Ammon's horn (tissue), 1 donor: ENCODE measurements around the gene LSAMP.

Experiments
- DNase-seq: peaks from one replicate; pipeline ENCODE4 v3.0.0-alpha.2; 2016; ENCODE audit warnings: low spot score

Gene LSAMP

DNA sequence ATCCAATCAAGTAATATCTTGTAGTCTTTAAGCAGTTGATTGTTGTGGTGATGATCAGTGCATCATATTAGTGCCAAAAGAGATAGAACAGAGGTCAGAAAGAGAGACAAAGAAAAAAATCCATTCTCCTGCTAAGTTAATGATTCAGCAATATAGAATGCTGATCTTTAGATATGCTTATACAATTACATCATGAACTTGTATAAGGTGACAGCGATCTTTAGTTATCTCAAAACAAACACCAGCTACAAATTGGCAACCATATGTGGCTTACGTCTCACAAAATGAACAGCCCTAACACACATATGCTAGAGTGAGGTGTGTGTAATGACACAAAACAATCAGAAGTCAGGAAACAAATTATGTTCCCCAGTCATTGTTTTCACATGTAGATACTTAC, 12.5 kb downstream of the LSAMP start:
- no peak for DNase-seq

GRCh38 chr3:116429479-116430269, 15.6 kb downstream of the LSAMP start:
- no peak for DNase-seq

DNA sequence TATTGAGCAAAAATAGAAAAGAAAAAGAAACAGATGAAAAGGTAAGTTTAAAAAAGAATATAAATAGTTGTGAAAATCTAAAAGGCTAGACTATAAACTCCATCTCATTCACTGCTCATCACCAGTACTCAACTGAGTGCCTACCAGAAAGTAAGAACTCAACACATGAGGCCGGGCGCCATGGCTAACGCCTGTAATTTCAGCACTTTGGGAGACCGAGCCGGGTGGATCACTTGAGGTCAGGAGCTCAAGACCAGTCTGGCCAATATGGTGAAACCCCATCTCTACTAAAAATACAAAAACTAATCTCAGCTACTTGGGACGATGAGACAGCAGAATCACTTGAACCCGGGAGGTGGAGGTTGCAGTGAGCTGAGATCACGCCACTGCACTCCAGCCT, 19.3 kb downstream of the LSAMP start:
- no peak for DNase-seq

DNA sequence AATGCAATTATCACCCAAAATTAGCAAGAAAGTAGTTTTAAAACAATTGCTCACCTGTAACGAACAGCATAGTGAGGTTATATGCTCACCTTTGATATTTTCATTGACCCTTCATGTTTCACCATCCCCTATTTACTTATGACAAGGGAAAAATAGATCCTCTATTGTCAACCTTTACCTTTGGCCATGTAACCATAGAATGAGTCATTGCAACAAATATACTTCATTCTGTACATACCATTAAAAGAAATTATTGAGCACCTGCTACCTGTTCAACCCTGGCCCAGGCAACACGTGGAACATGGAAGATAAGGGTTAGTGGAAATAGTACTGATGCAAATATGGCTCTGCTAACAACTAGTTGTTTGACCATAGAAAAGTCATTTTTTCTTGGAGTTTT, 20.2 kb downstream of the LSAMP start:
- no peak for DNase-seq

- no peak for DNase-seq
These were observed 21.3 kb downstream of the LSAMP start for GRCh38 chr3:116423945-116424344.

DNA sequence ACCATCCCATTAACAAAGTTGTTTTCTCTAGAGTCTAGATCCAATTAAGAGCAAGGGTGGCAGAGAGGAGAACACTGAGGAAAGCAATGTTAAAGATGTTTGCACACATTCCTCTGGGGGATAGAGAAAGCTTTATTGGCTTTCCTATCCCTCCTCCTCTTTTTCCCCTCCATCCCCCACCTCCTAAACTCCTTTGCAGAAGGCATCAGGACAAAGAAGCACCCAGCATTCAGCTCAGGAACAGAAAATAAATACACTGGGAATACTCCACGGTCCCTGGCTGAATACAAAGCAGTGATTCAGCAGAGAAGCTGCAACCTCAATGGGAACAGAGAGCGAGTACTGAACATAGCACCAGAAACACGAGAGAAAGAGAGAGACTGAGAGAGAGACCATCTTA, 21.9 kb downstream of the LSAMP start:
- peak; percentile 90 for DNase-seq

- no peak for DNase-seq
These were observed 28.1 kb downstream of the LSAMP start for GRCh38 chr3:116417151-116417550.

- DNase-seq, result no peak
These were observed 32.0 kb downstream of the LSAMP start for GRCh38 chr3:116413319-116413718.

DNA sequence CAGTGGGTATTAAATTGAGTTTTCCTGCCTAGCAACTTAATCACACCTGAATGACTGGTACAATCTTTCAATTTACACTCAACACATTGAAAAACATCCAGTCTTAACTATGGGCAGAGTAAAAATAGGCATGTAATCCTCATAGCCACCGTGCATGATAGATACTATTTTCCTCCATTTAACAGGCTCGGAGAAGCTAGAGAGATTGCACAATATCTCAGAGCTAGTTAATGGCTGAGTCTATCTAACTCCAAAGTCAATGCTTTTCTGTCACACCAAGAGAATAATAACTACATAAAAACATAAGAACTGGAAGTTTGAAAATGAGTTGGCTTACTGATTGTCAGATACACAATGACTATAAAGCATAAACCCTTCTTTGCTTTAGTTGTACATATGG, 36.8 kb downstream of the LSAMP start:
- no peak for DNase-seq

GRCh38 chr3:116405231-116405630, 40.1 kb downstream of the LSAMP start:
- no peak for DNase-seq

- DNase-seq, result no peak
These were observed 45.5 kb downstream of the LSAMP start for GRCh38 chr3:116399701-116400226.

- no peak for DNase-seq
These were observed 50.9 kb downstream of the LSAMP start for GRCh38 chr3:116394365-116394764.

GRCh38 chr3:116393199-116393598, 52.1 kb downstream of the LSAMP start:
- DNase-seq, result no peak

- no peak for DNase-seq
These were observed 53.0 kb downstream of the LSAMP start for GRCh38 chr3:116392291-116392690.

DNA sequence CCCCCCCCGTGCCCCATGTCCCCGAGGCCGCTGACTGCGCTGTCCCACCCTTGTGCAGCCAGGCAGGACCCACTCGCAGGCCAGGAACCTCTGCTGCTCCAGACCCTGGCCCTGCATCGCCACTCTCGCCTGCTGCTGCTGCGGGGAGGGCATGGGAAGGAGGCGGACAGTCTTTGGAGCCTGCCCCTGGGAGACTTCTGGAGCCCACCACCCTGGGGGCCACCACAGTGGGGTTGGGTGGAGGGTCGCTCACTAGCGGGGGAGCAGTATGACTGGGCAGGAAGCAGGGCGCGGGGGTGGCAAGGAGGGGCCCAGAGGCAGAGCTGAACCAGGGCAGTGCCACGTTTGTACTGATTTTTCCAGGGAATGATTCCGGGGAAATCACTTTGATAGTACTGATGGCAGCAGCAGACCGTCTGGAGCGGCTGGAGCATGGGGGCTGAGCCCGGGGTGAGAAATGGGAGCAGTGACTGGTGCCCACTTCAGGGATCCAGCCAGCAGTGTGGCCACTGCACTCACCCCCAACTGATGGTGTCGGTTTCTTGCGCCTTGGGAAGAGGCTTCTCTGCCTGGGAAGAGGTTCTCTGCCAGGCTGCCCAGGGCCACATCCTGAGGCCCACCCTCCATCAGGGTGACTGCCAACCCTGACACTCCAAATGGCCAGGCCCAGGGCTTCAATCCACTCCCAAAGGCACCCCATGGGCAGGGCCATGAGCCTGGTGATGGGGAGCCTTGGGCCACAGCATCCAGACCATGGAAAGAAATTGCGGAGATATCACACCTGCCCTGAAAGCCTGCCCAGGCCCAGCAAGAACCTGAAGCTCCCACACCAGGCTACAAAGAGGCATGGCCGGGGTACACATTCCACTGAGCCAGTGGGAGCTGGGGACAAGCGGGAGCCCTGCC, 53.7 kb downstream of the LSAMP start:
- DNase-seq, result no peak

GRCh38 chr3:116390318-116390717, 55.0 kb downstream of the LSAMP start:
- no peak for DNase-seq

- peak; percentile 12 for DNase-seq
These were observed 56.4 kb downstream of the LSAMP start for GRCh38 chr3:116388867-116389385.

DNA sequence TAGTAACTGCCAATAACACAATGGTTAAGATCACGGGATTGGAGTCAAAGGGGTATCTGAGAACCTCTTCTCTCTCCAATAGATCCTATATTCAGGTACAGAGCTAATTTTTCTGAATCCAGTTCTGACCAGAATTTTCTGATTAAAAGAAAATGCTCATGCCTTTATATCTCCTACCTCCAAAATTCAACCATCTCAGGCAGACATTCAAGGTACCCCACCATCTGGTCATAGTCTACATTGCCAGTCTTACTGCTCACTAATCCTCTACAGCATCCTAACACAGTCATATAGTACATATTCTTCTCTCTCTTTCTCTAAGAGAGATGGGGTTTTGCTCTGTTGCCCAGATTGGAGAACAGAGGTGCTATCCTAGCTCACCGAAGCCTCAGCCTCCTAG, 59.1 kb downstream of the LSAMP start:
- no peak for DNase-seq

GRCh38 chr3:116384717-116385116, 60.6 kb downstream of the LSAMP start:
- no peak for DNase-seq

DNA sequence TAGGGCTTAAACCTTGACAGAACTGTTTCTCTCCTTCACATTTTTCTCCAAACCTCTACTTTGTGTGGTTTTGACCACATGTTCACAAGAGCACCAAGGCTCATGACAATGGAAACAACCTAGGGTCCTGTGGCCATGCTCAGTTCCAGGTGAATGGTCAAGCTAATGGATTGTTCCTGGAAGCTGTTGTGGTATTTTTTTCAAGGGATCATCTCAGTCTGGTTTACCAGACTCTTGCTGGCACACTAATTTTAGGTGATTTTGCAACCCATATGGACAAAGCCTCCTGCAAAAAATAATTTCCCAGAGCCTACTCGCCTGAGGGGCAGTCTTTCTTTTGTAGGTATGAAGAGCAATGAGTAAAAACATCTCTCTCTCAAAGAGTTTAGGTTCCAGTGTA, 67.2 kb downstream of the LSAMP start:
- DNase-seq, result no peak

DNA sequence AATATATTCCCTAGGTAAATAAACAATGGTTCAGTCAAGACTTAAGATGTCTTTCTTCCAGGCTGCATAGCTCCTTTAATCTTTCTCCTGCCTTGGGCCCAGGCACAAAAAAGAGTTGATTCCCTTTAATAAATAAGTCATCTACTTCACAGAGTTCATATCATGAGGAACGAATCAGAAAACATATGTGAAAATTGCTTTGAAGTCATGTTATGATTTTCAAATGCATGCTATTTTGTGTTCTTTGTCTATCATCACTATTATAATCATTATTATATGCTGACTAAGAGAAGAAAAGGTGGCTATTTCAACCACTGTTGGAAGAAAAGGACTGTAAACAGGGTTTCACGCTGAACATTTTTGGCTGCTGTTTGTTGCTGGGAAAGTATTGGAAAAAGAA, 70.4 kb downstream of the LSAMP start:
- no peak for DNase-seq

DNA sequence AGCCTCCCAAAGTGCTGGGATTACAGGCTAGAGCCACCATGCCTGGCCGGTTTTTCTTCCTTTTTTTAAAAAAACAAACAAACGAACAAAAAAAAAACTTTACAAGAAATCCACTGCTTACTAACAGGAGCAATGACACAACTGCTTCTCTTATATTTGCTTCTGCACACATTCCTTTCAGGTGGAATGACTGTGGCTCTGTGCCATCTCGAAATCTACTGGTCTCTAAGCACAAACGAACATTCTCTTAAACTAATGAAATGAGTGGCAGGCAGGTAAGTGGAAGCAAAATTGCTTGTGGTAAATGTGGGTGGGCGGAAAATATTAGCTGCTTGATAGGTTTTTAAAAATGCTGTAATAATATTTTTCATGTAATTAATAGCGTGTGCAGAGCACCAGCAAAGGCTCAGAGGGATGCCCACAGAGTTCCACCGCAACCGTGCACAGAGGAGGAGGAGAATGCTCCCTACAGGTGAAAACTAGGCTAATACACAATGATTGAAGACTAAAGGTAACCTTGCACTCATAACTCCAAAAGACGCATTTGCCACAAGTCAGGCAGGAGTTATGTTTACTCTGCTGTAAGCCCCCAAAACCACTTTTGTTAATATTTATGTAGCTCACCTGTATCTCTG, 77.4 kb downstream of the LSAMP start:
- no peak for DNase-seq
